ENCODE data around the gene RRAGC. TPM values are rescaled to one million over a fixed set of nuclear protein-coding genes. Genes with fewer than 3 reads are reported as not detected.

The RRAGC gene
- total RNA-seq, 4 donors from 2014 or later = 14.2 to 20.0 (median 17.5) TPM

- no peaks in the 10 kb centered on the region for H3K36me3 ChIP-seq
- no peak overlapping the region for H3K27ac ChIP-seq
- no peaks in the 10 kb centered on the region for H3K27me3 ChIP-seq
- TF ChIP-seq EP300 (IDR thresholded peaks at IDR 0.05) (no peak), POLR2A (IDR thresholded peaks at IDR 0.05) (no peak)
- TF ChIP-seq, protein P1, sequence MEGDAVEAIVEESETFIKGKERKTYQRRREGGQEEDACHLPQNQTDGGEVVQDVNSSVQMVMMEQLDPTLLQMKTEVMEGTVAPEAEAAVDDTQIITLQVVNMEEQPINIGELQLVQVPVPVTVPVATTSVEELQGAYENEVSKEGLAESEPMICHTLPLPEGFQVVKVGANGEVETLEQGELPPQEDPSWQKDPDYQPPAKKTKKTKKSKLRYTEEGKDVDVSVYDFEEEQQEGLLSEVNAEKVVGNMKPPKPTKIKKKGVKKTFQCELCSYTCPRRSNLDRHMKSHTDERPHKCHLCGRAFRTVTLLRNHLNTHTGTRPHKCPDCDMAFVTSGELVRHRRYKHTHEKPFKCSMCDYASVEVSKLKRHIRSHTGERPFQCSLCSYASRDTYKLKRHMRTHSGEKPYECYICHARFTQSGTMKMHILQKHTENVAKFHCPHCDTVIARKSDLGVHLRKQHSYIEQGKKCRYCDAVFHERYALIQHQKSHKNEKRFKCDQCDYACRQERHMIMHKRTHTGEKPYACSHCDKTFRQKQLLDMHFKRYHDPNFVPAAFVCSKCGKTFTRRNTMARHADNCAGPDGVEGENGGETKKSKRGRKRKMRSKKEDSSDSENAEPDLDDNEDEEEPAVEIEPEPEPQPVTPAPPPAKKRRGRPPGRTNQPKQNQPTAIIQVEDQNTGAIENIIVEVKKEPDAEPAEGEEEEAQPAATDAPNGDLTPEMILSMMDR (IDR thresholded peaks at IDR 0.05) = no peak
- H3K4me3 ChIP-seq = no peak overlapping the region
- no peaks in the 10 kb centered on the region for H3K9me3 ChIP-seq
- DNase-seq (ENCODE audit: low spot score in 2 of 2) = no peak
- WGBS, 2 donors = 80 to 86% methylated on average over 6 of the region's 6 CpGs
- peaks cover 0 to 17% (median 0%) of the 10 kb centered on the region in 4 donors for H3K4me1 ChIP-seq
These were observed 27.7 kb downstream of the RRAGC start for GRCh38 chr1:38831731-38832369.

DNA sequence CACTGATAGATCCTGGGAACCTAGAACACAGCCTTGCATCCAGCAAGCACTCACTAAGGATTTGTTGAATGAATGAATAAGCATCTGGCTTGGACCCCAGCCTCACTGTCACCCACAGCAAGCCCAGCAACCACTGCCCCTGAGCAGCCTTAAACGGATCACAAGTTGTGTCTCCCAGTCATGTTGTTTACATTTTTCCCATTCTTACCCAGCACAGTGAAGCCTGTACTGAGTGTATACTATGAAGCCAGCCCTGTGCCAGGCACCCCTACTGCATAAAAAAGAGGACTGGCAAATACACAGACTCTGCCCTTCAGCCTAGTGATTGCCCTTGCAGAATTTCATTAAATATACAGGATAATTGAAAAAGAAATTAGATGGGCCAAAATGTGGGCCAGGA lies 30.2 kb downstream of the RRAGC start:
- Histone ChIP-seq H3K9me3 (no peaks in the 10 kb centered on the region), H3K36me3 (no peaks in the 10 kb centered on the region), H3K4me3 (no peak overlapping the region), H3K4me1 (peaks cover 0 to 13% (median 0%) of the 10 kb centered on the region in 4 donors), H3K27me3 (no peaks in the 10 kb centered on the region), H3K27ac (no peak overlapping the region)
- 13 to 29% methylated on average over 1 of the region's 1 CpG for WGBS, 2 donors
- DNase-seq (ENCODE audit: low spot score in 2 of 2) = no peak
- TF ChIP-seq POLR2A (IDR thresholded peaks at IDR 0.05) = no peak
- TF ChIP-seq, protein P1 (IDR thresholded peaks at IDR 0.05) = no peak

DNA sequence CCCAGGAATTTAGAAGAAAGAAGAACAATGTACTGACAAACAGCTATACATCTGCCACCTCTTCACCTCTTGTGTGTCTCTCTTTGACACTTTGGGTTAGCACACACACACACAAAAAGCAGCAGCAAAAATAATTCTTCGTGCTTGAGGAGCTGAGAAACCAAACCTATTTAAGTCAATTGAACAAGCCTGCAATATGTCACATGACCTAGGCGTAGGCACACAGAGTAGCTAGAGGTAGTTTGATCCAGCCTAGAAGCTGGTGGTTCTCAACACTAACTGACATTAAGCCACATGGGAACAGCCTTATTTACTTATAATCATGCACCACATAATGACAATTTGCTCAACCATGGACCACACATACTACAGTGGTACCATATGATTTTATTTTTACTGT lies 32.3 kb downstream of the RRAGC start:
- no peak overlapping the region for H3K27ac ChIP-seq
- DNase-seq (ENCODE audit: low spot score in 2 of 2) = no peak
- TF ChIP-seq POLR2A (IDR thresholded peaks at IDR 0.05) = no peak
- TF ChIP-seq, protein P1 (IDR thresholded peaks at IDR 0.05) = no peak
- no peak overlapping the region for H3K4me3 ChIP-seq
- H3K4me1 ChIP-seq = no peaks in the 10 kb centered on the region
- no peaks in the 10 kb centered on the region for H3K27me3 ChIP-seq
- H3K9me3 ChIP-seq = no peaks in the 10 kb centered on the region
- no peaks in the 10 kb centered on the region for H3K36me3 ChIP-seq
- WGBS, 2 donors = 81 to 83% methylated on average over 2 of the region's 2 CpGs

GRCh38 chr1:38826886-38827285 lies 32.7 kb downstream of the RRAGC start:
- DNase-seq (ENCODE audit: low spot score in 2 of 2) = no peak
- H3K4me1 ChIP-seq = no peaks in the 10 kb centered on the region
- H3K27ac ChIP-seq = no peak overlapping the region
- TF ChIP-seq, protein P1 (IDR thresholded peaks at IDR 0.05) = no peak
- no peaks in the 10 kb centered on the region for H3K36me3 ChIP-seq
- H3K4me3 ChIP-seq = no peak overlapping the region
- no peaks in the 10 kb centered on the region for H3K27me3 ChIP-seq
- no peaks in the 10 kb centered on the region for H3K9me3 ChIP-seq

DNA sequence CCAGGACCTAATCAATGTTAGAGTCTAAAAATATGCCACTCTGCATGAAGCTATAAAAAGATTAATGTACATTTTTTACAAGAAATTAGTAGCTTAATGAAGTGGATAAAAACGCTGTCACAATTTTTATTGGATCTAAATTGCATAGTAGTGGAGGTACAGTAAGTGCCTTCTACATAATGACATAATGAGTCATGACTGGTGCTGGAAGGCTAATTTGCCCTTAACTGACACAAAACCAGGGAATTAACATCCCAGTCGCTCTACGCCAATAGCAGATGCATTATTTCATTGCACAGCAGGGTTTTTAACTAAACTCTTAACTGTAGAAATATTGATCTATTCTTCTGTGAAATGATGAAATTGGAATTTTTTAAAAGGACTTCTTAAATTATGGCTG lies 33.3 kb downstream of the RRAGC start:
- no peaks in the 10 kb centered on the region for H3K4me1 ChIP-seq
- no peaks in the 10 kb centered on the region for H3K9me3 ChIP-seq
- H3K27ac ChIP-seq = no peak overlapping the region
- WGBS, 2 donors = 62 to 65% methylated on average over 3 of the region's 3 CpGs
- no peak overlapping the region for H3K4me3 ChIP-seq
- H3K27me3 ChIP-seq = peaks cover 0 to 2% of the 10 kb centered on the region in 2 donors
- DNase-seq (ENCODE audit: low spot score in 2 of 2) = no peak
- no peak for TF ChIP-seq EP300 (IDR thresholded peaks at IDR 0.05)
- TF ChIP-seq POLR2A (IDR thresholded peaks at IDR 0.05) = no peak
- TF ChIP-seq, protein P1 (IDR thresholded peaks at IDR 0.05) = no peak
- H3K36me3 ChIP-seq = no peaks in the 10 kb centered on the region
